HFF-Myc (cell line): Measurements from ENCODE around the gene FSIP1.

ENCODE experiments used
- DNase-seq: peaks from one replicate; pipeline ENCODE4 v3.0.0-alpha.2; 2011; ENCODE audit warnings: low read depth; ENCODE audit errors: extremely low read depth
- H3K4me3 ChIP-seq: replicated peaks from 2 replicates; pipeline ENCODE4 v1.5.1; 2011; ENCODE audit warnings: low read depth, mild to moderate bottlenecking, control low read depth, low read length
- CTCF ChIP-seq: IDR thresholded peaks from 2 replicates; pipeline ENCODE4 v1.5.1; 2012; ENCODE audit warnings: mild to moderate bottlenecking, low read depth, low read length, control low read depth; ENCODE audit errors: missing control alignments

Gene FSIP1

GRCh38 chr15:39581242-39581792, 201.3 kb downstream of the FSIP1 start:
- DNase-seq, result peak; percentile 16
- peak overlapping the region; percentile 81 for H3K4me3 ChIP-seq
- no peak for TF ChIP-seq CTCF

GRCh38 chr15:39580485-39581241, 202.0 kb downstream of the FSIP1 start, which contains the start of gene THBS1:
Gene THBS1 (plus strand): TSS chr15:39581079. CDS start chr15:39581858, 779 bp downstream.
- peak; percentile 78 for DNase-seq
- peak within 1 kb of the TSS; percentile 81 for H3K4me3 ChIP-seq
- no peak for TF ChIP-seq CTCF

- peak overlapping the region; percentile 81 for H3K4me3 ChIP-seq
- TF ChIP-seq CTCF, result peak; percentile 92
- no peak for DNase-seq
Measured at GRCh38 chr15:39580117-39580484, 202.5 kb downstream of the FSIP1 start.

- peak overlapping the region; percentile 81 for H3K4me3 ChIP-seq
- TF ChIP-seq CTCF, result no peak
- no peak for DNase-seq
Measured at GRCh38 chr15:39579487-39580116, 203.0 kb downstream of the FSIP1 start.

- DNase-seq, result no peak
- no peak for TF ChIP-seq CTCF
- peak overlapping the region; percentile 81 for H3K4me3 ChIP-seq
Measured at GRCh38 chr15:39578851-39579486, 203.7 kb downstream of the FSIP1 start.

- DNase-seq, result no peak
- no peak for TF ChIP-seq CTCF
- H3K4me3 ChIP-seq, result no peak overlapping the region
Measured at GRCh38 chr15:39575180-39575579, 207.5 kb downstream of the FSIP1 start.
